ENCODE measurements around the gene SLC14A1.

GRCh38 chr18:45682181-45682580 lies 41.8 kb upstream of the SLC14A1 start:
- TF ChIP-seq CTCF (IDR thresholded peaks at IDR 0.05) (no peak), POLR2A (IDR thresholded peaks at IDR 0.05) (no peak)

All from testis (tissue), 2 donors.